GM18499 (cell line): ENCODE results near the gene CYRIA.

ENCODE experiments used
- ATAC-seq: cut with Tn5 transposase; IDR thresholded peaks from one replicate; pipeline ENCODE4 v1.9.1; 2021; ENCODE audit warnings: moderate number of reproducible peaks; ENCODE audit not compliant: insufficient read depth, unreplicated experiment

The CYRIA gene

DNA sequence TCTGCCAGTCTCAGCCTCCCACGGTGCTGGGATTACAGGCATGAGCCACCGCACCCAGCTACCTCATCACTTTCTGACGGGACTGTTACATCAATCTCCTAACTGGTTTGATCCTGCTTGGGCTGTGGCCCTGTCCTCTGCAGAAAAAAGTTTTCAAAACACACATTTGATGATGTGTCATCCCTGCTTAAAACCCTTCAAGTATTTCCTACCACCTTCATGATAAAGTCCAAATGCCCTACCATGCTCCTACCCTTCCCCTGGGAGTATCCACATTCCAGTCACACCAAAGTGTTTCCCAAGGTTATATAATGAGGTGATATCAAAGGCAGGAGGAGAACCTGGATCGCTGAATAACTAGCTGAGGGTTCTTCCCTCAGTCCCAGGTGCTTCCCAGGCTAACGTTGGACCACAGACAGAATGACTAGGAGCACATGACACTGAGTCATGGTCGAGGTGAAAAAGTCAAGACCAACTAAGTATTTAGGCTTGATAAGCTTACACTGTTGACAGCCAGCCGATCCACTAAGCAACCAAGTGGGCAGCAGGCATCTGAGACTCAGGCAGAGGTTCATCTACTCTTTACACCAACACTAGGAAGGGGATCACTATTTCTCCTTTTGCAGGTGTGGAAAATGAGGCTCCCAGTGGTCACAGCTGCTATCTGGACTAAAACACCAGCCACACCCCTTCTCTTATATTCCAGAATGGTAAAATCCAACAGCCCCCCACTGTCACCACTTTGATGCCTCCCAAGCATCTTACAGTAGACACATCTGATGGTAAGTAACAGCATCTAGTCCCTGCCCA is 31.8 kb downstream of the CYRIA start:
- no peak for ATAC-seq

DNA sequence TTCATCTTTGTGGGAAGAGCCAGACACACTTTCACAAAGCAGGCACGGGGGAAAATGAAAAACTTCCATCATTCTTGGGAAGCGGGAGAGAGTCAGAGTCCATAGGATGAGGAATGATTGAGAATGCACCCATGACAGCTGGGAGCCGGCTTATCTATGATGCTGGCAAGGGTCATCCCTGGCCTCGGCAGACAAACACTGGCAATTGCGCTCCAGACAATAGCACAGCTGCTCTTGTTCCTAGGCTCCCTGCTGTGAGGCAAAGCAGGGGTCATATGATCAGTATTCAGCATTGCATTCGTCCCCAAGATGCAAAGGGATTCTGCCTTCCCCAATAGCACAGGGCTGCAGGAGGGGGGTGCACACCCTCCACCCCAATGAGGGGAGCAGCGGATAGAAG is 33.0 kb downstream of the CYRIA start:
- no peak for ATAC-seq

DNA sequence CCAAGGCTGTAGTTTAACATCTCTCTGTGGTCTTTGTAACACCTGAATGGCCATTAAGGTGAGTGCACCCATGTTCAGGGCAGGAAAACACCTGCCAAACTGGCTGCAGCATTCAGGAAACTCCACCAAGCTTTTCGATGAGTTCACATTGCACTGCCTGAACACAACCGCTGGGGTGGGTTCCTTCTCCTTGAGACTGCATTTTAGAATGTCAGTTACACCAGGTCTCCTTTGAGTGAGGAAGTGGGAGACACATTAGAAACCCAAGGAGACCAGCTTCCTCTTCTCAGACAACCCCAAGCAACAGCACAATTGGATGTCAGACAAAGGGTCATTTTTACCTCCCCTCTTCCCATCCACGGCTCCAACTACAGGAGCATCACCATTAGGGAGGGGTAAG is 35.2 kb downstream of the CYRIA start:
- ATAC-seq = no peak

- ATAC-seq = no peak
Observed at GRCh38 chr2:16629770-16630169, 35.9 kb downstream of the CYRIA start.

- no peak for ATAC-seq
Observed at GRCh38 chr2:16629044-16629443, 36.6 kb downstream of the CYRIA start.

DNA sequence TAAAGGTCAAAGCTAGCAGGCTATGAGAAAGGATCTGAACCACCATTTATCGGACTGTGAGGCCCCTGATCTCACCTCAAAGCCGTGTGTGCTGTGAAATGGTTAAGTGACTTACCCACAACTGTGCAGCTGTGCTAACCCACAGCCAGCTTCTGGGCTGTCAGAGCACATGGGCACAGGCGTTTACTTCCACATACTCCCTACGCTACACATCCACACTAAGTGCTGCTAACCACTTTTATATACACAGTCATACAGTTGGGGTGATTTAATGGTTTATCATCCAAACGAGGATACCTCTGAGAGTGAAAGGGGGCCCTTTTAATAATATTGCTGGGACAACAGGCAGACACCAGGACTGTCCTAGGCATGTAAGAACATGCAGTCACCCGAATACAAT is 37.3 kb downstream of the CYRIA start:
- ATAC-seq = no peak

DNA sequence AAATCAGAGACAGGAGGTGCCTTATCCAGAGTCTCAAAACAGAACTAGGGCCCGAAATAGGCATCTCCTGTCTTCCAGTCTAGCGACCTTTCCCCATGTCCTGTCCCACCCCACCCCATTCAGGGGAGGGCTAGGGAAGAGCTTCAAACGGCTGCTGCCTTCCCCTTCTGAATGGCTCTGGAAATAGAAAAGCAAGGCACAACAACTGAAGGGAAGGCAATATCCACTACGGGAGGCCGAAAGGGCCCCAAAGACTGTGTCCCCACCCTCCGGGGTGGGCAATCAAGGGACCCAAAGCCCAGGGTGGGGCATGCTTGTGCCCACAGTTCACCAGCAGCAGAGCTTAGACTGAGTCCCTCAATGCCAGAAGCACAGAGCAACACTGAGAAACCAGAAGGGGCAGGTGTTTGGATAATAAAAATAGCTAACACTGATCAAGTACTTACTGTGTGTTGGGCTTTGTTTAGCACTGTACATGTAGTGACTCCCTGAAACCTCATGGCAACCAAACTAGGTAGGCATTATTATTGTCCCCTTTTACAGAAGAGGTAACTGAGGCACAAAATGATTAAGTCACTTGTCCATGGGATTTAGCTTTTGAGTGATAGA is 38.5 kb downstream of the CYRIA start:
- ATAC-seq = no peak

GRCh38 chr2:16626497-16626896 is 39.1 kb downstream of the CYRIA start:
- ATAC-seq = no peak

GRCh38 chr2:16625759-16626158 is 39.9 kb downstream of the CYRIA start:
- ATAC-seq = peak; percentile 59

GRCh38 chr2:16625201-16625729 is 40.4 kb downstream of the CYRIA start:
- no peak for ATAC-seq

GRCh38 chr2:16624436-16624780 is 41.2 kb downstream of the CYRIA start:
- no peak for ATAC-seq

- no peak for ATAC-seq
Observed at GRCh38 chr2:16623564-16624435, 41.8 kb downstream of the CYRIA start.

- no peak for ATAC-seq
Observed at GRCh38 chr2:16623031-16623430, 42.6 kb downstream of the CYRIA start.

- ATAC-seq = no peak
Observed at GRCh38 chr2:16622399-16622968, 43.1 kb downstream of the CYRIA start.

- ATAC-seq = no peak
Observed at GRCh38 chr2:16621316-16621715, 44.3 kb downstream of the CYRIA start.

DNA sequence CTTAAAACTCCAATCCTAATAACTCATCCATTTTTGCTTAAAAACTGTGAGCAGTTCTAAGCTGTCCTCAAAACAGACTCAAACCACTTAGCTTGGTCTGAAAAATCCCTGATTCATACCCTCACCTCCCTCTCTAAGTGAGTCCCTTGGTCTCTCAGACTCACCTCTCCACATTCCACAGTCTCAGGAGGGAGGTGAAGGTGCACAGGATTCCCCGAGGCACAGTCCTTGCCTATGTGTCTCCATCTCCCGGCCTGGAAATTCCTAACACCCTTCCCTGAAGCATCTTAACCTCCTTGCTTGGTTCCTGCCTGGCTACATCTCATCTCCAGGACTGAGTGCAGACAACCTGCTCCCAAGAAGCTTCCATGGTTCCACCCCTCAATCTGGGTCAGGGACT is 45.0 kb downstream of the CYRIA start:
- ATAC-seq = no peak

GRCh38 chr2:16619576-16620245 is 45.9 kb downstream of the CYRIA start:
- no peak for ATAC-seq

- no peak for ATAC-seq
Observed at GRCh38 chr2:16617282-16618266, 48.1 kb downstream of the CYRIA start.
